ENCODE results near the gene RAPGEF3.

The RAPGEF3 gene

GRCh38 chr12:47741340-47741703 lies 17.4 kb downstream of the RAPGEF3 start:
- peak; percentile 82 to 90 (median 88) for DNase-seq

- DNase-seq, result no peak
These were observed 17.9 kb downstream of the RAPGEF3 start for GRCh38 chr12:47740606-47741339.

GRCh38 chr12:47739979-47740378 lies 18.7 kb downstream of the RAPGEF3 start:
- no peak for DNase-seq

GRCh38 chr12:47739297-47739696 lies 19.4 kb downstream of the RAPGEF3 start:
- no peak for DNase-seq

- DNase-seq, result no peak
These were observed 20.6 kb downstream of the RAPGEF3 start for GRCh38 chr12:47737936-47738594.

- DNase-seq, result no peak
These were observed 21.6 kb downstream of the RAPGEF3 start for GRCh38 chr12:47736877-47737676.

GRCh38 chr12:47736216-47736615 lies 22.5 kb downstream of the RAPGEF3 start:
- peak; percentile 30 to 65 (median 58) for DNase-seq

GRCh38 chr12:47735649-47736048 lies 23.0 kb downstream of the RAPGEF3 start:
- DNase-seq, result no peak

GRCh38 chr12:47734725-47735480 lies 23.8 kb downstream of the RAPGEF3 start:
- no peak for DNase-seq

- DNase-seq, result no peak
These were observed 25.5 kb downstream of the RAPGEF3 start for GRCh38 chr12:47733142-47733541.

- DNase-seq, result peak in 1 of 4 experiments; percentile 22
These were observed 26.2 kb downstream of the RAPGEF3 start for GRCh38 chr12:47732504-47732903.

- no peak for DNase-seq
These were observed 27.0 kb downstream of the RAPGEF3 start for GRCh38 chr12:47731723-47732122.

- no peak for DNase-seq
These were observed 28.3 kb downstream of the RAPGEF3 start for GRCh38 chr12:47730341-47730744.

- no peak for DNase-seq
These were observed 29.4 kb downstream of the RAPGEF3 start for GRCh38 chr12:47729233-47729632.

GRCh38 chr12:47725893-47726292 lies 32.8 kb downstream of the RAPGEF3 start:
- no peak for DNase-seq

GRCh38 chr12:47725091-47725772 lies 33.4 kb downstream of the RAPGEF3 start, which contains the start of gene ENDOU:
TSS of gene ENDOU (minus strand) at chr12:47725490. CDS start at chr12:47725413, 77 bp downstream.
- no peak for DNase-seq

- no peak for DNase-seq
These were observed 35.6 kb downstream of the RAPGEF3 start for GRCh38 chr12:47722941-47723631.

- DNase-seq, result no peak
These were observed 36.4 kb downstream of the RAPGEF3 start for GRCh38 chr12:47722136-47722834.

GRCh38 chr12:47721431-47721973 lies 37.2 kb downstream of the RAPGEF3 start:
- no peak for DNase-seq

- DNase-seq, result no peak
These were observed 40.1 kb downstream of the RAPGEF3 start for GRCh38 chr12:47718531-47718930.

Data from suppressor macrophage (primary cell).